Measurements from ENCODE around the gene SLC1A3.

Gene SLC1A3

DNA sequence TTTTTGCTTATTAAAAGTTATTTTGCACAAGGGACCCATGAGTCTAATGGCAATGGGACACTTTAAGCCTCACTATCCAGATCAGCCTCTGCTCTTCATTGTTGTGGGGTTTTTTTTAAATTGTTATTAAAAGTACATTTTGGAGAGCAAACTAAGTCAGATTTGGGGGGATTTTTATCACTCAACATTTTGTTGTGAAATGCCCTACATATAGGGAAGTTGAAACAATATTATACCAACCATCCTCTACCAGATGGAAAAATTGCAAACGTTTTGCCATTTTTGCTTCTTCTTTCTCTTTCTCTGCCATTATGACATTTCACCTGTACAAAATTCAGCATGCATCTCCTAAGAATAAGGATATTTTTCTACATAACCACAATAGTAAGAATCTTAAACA is 75.3 kb downstream of the SLC1A3 start:
- H3K36me3 ChIP-seq (replicated peaks; ENCODE audit: low read depth, low read length), result no peaks in the 10 kb centered on the region
- TF ChIP-seq EZH2phosphoT487 (IDR thresholded peaks at IDR 0.05; ENCODE audit: low read depth), result no peak
- TF ChIP-seq, protein P1, sequence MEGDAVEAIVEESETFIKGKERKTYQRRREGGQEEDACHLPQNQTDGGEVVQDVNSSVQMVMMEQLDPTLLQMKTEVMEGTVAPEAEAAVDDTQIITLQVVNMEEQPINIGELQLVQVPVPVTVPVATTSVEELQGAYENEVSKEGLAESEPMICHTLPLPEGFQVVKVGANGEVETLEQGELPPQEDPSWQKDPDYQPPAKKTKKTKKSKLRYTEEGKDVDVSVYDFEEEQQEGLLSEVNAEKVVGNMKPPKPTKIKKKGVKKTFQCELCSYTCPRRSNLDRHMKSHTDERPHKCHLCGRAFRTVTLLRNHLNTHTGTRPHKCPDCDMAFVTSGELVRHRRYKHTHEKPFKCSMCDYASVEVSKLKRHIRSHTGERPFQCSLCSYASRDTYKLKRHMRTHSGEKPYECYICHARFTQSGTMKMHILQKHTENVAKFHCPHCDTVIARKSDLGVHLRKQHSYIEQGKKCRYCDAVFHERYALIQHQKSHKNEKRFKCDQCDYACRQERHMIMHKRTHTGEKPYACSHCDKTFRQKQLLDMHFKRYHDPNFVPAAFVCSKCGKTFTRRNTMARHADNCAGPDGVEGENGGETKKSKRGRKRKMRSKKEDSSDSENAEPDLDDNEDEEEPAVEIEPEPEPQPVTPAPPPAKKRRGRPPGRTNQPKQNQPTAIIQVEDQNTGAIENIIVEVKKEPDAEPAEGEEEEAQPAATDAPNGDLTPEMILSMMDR (IDR thresholded peaks at IDR 0.05; ENCODE audit: low read depth, low read length), result no peak
- no peak overlapping the region for H3K4me2 ChIP-seq (ENCODE audit: low read length)
- no peak overlapping the region for H3K27ac ChIP-seq (ENCODE audit: low read length)
- peaks cover 12% of the 10 kb centered on the region; the same call in 1 of the 2 replicates for H3K4me1 ChIP-seq (ENCODE audit: low read length)
- H3K79me2 ChIP-seq (ENCODE audit: low read length), result no peaks in the 10 kb centered on the region
- H3K27me3 ChIP-seq (ENCODE audit: low read depth, low read length), result no peaks in the 10 kb centered on the region
- no peak overlapping the region for H3K9ac ChIP-seq (ENCODE audit: low read length)
- no peaks in the 10 kb centered on the region for H4K20me1 ChIP-seq (ENCODE audit: insufficient read depth, low read length)
- H3K9me3 ChIP-seq (ENCODE audit: insufficient read depth, low read length), result no peaks in the 10 kb centered on the region
- no peak overlapping the region for H3K4me3 ChIP-seq (ENCODE audit: low read length)
- H2AFZ ChIP-seq (ENCODE audit: low read depth, low read length), result no peak overlapping the region

DNA sequence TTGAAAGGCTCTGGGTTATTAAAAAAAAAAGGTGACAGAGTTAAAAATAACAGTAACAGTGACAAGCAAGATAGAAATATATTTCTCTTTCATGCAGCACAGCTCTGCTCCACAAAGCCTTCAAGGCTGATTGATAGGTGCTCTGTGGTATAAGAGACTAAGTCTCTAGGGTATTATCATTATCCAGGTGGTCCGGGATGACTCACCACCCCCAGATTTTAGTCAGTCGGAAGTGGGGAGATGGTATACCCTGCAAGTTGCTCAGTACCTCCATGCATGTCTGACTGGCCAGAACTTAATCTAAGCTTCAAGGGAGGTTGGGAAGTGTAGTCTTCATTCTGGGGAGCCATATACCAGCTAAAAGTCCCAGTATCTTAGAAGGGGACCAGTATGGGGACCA is 76.1 kb downstream of the SLC1A3 start:
- no peak for TF ChIP-seq EZH2phosphoT487 (IDR thresholded peaks at IDR 0.05; ENCODE audit: low read depth)
- TF ChIP-seq, protein P1 (IDR thresholded peaks at IDR 0.05; ENCODE audit: low read depth, low read length), result no peak
- Histone ChIP-seq H3K4me3 (ENCODE audit: low read length) (no peak overlapping the region), H3K27me3 (ENCODE audit: low read depth, low read length) (no peaks in the 10 kb centered on the region), H3K4me1 (ENCODE audit: low read length) (peaks cover 12% of the 10 kb centered on the region; the same call in 1 of the 2 replicates), H3K9ac (ENCODE audit: low read length) (no peak overlapping the region), H3K79me2 (ENCODE audit: low read length) (no peaks in the 10 kb centered on the region), H3K4me2 (ENCODE audit: low read length) (no peak overlapping the region), H3K9me3 (ENCODE audit: insufficient read depth, low read length) (no peaks in the 10 kb centered on the region), H3K36me3 (replicated peaks; ENCODE audit: low read depth, low read length) (no peaks in the 10 kb centered on the region), H4K20me1 (ENCODE audit: insufficient read depth, low read length) (no peaks in the 10 kb centered on the region), H2AFZ (ENCODE audit: low read depth, low read length) (no peak overlapping the region), H3K27ac (ENCODE audit: low read length) (no peak overlapping the region)

DNA sequence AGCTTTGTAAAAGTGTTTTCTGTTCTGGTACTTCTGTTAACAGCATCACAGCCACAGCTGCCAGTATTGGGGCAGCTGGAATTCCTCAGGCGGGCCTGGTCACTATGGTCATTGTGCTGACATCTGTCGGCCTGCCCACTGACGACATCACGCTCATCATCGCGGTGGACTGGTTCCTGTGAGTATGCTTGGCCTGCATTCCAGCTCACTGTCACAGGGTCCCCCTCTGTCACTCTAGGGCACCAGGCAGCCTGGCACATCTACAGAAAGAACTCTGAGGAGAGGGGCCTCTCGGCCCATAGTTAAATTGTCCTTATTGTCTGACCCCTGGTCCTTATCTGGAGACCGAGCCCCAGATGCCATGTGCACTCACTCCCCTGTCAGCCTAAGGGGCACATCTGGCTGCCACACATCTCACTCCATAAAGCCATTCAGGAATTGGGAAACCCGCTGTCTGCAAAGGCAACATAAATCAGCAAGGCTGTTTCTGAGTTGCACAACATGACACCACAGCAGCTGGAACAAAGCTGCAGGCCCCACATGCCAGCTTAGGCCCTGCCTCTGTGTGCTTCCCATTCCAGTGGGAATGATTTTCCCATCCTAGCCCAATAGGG is 77.5 kb downstream of the SLC1A3 start:
- TF ChIP-seq, protein P1 (IDR thresholded peaks at IDR 0.05; ENCODE audit: low read depth, low read length), result no peak
- no peak for TF ChIP-seq EZH2phosphoT487 (IDR thresholded peaks at IDR 0.05; ENCODE audit: low read depth)
- Histone ChIP-seq H3K79me2 (ENCODE audit: low read length) (no peaks in the 10 kb centered on the region), H3K4me3 (ENCODE audit: low read length) (no peak overlapping the region), H4K20me1 (ENCODE audit: insufficient read depth, low read length) (no peaks in the 10 kb centered on the region), H3K4me2 (ENCODE audit: low read length) (no peak overlapping the region), H3K27ac (ENCODE audit: low read length) (no peak overlapping the region), H3K36me3 (replicated peaks; ENCODE audit: low read depth, low read length) (no peaks in the 10 kb centered on the region), H3K9ac (ENCODE audit: low read length) (no peak overlapping the region), H3K27me3 (ENCODE audit: low read depth, low read length) (no peaks in the 10 kb centered on the region), H3K4me1 (ENCODE audit: low read length) (peaks cover 16% of the 10 kb centered on the region), H3K9me3 (ENCODE audit: insufficient read depth, low read length) (no peaks in the 10 kb centered on the region), H2AFZ (ENCODE audit: low read depth, low read length) (no peak overlapping the region)

DNA sequence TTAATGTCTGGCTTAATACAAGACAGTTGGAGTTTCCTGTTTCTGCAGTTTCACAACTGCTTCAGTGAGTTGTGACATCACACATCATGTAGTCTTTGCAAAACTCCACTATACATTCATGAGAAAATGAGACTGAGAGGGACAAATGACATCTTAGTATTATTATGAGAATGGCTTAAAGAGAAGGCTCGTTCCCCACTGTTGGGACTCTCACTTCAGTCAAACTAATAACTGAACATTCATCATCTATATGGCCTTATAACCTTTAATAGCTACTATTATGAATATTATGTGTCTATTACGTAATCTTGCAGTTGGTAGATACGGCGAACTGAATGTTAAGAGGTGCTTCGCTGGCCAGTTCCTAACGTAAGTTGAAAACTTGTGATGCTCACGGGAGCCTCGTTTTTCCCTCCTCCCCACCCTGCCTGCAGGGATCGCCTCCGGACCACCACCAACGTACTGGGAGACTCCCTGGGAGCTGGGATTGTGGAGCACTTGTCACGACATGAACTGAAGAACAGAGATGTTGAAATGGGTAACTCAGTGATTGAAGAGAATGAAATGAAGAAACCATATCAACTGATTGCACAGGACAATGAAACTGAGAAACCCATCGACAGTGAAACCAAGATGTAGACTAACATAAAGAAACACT is 79.4 kb downstream of the SLC1A3 start:
- H3K4me2 ChIP-seq (ENCODE audit: low read length), result no peak overlapping the region
- no peak overlapping the region for H2AFZ ChIP-seq (ENCODE audit: low read depth, low read length)
- no peaks in the 10 kb centered on the region for H3K79me2 ChIP-seq (ENCODE audit: low read length)
- H4K20me1 ChIP-seq (ENCODE audit: insufficient read depth, low read length), result no peaks in the 10 kb centered on the region
- H3K9me3 ChIP-seq (ENCODE audit: insufficient read depth, low read length), result no peaks in the 10 kb centered on the region
- no peaks in the 10 kb centered on the region for H3K36me3 ChIP-seq (replicated peaks; ENCODE audit: low read depth, low read length)
- H3K27ac ChIP-seq (ENCODE audit: low read length), result no peak overlapping the region
- H3K27me3 ChIP-seq (ENCODE audit: low read depth, low read length), result no peaks in the 10 kb centered on the region
- peaks cover 29% of the 10 kb centered on the region for H3K4me1 ChIP-seq (ENCODE audit: low read length)
- TF ChIP-seq, protein P1 (IDR thresholded peaks at IDR 0.05; ENCODE audit: low read depth, low read length), result no peak
- no peak for TF ChIP-seq EZH2phosphoT487 (IDR thresholded peaks at IDR 0.05; ENCODE audit: low read depth)
- no peak overlapping the region for H3K4me3 ChIP-seq (ENCODE audit: low read length)
- H3K9ac ChIP-seq (ENCODE audit: low read length), result no peak overlapping the region

Data from OCI-LY3 (cell line).